Measurements from ENCODE around the gene ARMC9.

ARMC9 gene

GRCh38 chr2:231163011-231163410 is 35.4 kb upstream of the ARMC9 start:
- TF ChIP-seq, protein P1, sequence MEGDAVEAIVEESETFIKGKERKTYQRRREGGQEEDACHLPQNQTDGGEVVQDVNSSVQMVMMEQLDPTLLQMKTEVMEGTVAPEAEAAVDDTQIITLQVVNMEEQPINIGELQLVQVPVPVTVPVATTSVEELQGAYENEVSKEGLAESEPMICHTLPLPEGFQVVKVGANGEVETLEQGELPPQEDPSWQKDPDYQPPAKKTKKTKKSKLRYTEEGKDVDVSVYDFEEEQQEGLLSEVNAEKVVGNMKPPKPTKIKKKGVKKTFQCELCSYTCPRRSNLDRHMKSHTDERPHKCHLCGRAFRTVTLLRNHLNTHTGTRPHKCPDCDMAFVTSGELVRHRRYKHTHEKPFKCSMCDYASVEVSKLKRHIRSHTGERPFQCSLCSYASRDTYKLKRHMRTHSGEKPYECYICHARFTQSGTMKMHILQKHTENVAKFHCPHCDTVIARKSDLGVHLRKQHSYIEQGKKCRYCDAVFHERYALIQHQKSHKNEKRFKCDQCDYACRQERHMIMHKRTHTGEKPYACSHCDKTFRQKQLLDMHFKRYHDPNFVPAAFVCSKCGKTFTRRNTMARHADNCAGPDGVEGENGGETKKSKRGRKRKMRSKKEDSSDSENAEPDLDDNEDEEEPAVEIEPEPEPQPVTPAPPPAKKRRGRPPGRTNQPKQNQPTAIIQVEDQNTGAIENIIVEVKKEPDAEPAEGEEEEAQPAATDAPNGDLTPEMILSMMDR (IDR thresholded peaks at IDR 0.05), result no peak

DNA sequence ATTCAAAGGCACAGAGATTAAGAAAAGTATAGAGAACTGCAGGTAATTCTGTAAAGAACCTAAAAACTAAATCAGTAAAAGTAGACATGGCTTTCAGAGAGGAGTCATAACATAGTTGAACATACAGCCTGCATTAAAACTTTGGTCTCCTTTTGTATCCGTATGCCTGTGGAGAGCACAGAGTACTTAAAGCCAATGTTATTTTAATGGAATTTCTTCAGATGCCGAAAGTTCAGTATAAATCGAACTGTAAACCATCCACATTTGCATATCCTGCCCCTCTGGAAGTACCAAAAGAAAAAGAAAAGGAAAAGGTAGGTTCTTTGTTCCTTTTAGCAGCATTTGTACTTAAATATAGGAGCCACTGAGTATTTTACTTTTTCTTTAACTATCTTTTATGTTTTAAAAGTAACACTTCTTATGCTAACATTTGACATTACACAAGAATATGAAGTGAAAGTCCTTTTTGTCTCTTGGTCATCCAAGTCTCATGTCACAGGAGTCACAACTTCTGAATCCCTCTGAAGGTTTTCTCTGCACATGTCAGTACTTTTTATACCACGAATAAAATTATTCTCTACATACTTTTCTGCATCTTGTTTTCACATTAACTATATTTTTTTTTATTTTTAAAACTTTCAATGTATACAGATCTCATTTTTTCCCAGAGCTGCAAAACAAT is 34.9 kb upstream of the ARMC9 start:
- TF ChIP-seq, protein P1 (IDR thresholded peaks at IDR 0.05), result no peak

GRCh38 chr2:231167745-231168459 is 30.5 kb upstream of the ARMC9 start:
- TF ChIP-seq, protein P1 (IDR thresholded peaks at IDR 0.05), result no peak

DNA sequence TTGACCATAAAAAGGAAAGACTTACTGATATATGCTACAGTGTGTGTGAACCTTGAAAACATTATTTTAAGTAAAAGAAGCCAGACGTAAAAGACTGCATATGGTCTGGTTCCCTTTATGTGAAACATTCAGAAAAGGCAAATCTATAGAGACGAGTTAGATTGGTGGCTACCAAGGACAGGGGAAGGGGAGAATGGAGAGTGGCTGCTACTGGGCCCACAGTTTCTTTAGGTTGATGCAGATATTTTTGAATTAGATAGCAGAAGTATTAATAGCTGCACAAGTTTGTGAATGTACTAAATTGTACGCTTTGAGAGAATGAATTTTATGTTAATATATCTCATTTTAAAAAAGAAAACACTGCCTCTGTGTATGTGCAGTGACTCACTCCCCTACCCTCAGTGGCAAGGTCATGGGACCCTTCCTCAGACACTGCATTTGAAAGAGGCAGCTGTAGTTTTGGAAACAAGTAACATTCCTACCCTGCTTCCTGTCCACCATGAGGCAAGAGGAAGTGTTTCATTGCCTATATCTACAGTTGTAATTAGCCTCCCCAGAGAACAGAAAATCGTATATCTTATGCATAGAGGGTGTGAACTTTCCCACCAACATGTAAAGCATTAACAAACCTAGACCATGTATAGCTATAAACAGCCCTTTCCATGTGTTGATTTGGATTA is 29.8 kb upstream of the ARMC9 start:
- TF ChIP-seq, protein P1 (IDR thresholded peaks at IDR 0.05), result no peak

DNA sequence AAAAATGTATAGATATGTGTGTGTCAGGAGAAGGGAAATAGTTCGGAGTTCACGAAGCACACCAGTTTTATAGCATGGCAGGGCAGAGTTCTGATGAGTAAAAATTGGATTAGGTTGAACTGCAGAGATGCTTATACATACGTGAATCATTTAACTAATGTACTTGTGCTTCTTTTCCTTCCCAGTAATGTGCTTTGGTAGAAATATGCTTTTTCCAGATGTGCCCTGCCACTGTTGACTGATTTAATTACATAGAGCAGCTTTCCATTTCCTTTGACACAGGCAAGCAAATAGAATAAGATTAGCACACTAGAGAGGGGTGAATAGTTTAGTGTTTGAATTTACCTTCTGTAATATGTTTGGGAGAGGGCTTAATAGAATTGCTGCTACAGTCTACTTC is 28.9 kb upstream of the ARMC9 start:
- TF ChIP-seq, protein P1 (IDR thresholded peaks at IDR 0.05), result no peak

- TF ChIP-seq, protein P1 (IDR thresholded peaks at IDR 0.05), result no peak
These were observed 28.4 kb upstream of the ARMC9 start for GRCh38 chr2:231170055-231170454.

DNA sequence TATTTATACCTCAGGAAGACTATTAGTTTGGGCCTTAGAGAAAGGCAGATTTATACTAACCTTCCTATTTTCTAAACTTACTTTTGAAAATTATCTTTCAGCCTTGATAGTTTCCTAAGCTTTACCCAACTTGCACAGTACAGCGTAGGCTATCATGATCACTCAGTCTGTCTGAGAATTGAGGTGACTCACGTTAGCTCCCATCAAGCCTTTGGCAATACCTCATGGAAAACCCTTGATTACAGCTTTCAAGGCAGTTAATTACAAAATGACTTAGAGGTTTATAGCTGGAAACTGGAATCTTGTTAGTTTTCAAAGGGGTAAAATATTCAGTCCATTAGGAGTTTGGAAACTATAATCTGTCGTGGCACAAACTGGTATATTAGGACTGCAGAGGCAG is 26.4 kb upstream of the ARMC9 start:
- TF ChIP-seq, protein P1 (IDR thresholded peaks at IDR 0.05), result no peak
